GM12875 (cell line): ENCODE results near the gene OCEL1.
"Not testable (repeated sequence)": the region's sequence is repeated elsewhere in the genome, so short reads cannot be mapped to it uniquely, and the experiment has no call there.

Experiments
- H3K4me3 ChIP-seq: one replicate; pipeline ENCODE4 v1.5.1; 2011; ENCODE audit warnings: low read depth, low read length, control low read depth
- TF ChIP-seq, protein P1 (sequence below): IDR thresholded peaks from 2 replicates; pipeline ENCODE4 v1.5.1; 2011; ENCODE audit warnings: low read depth, mild to moderate bottlenecking, control low read depth, inconsistent platforms, low read length, moderate library complexity, borderline replicate concordance; ENCODE audit not compliant: insufficient read depth

OCEL1 gene

GRCh38 chr19:17266589-17266974, 40.6 kb downstream of the OCEL1 start:
- TF ChIP-seq, protein P1, sequence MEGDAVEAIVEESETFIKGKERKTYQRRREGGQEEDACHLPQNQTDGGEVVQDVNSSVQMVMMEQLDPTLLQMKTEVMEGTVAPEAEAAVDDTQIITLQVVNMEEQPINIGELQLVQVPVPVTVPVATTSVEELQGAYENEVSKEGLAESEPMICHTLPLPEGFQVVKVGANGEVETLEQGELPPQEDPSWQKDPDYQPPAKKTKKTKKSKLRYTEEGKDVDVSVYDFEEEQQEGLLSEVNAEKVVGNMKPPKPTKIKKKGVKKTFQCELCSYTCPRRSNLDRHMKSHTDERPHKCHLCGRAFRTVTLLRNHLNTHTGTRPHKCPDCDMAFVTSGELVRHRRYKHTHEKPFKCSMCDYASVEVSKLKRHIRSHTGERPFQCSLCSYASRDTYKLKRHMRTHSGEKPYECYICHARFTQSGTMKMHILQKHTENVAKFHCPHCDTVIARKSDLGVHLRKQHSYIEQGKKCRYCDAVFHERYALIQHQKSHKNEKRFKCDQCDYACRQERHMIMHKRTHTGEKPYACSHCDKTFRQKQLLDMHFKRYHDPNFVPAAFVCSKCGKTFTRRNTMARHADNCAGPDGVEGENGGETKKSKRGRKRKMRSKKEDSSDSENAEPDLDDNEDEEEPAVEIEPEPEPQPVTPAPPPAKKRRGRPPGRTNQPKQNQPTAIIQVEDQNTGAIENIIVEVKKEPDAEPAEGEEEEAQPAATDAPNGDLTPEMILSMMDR, result no peak

GRCh38 chr19:17266975-17267788, 41.2 kb downstream of the OCEL1 start, which contains the start of gene BABAM1:
Gene BABAM1 (plus strand): TSS chr19:17267443. CDS start chr19:17268807, 1,364 bp downstream.
- TF ChIP-seq, protein P1, result no peak
- H3K4me3 ChIP-seq, result peak within 1 kb of the TSS; percentile 71

More at GRCh38 chr19:17266589-17266974, 40.6 kb downstream of the OCEL1 start:
- peak overlapping the region; percentile 24 for H3K4me3 ChIP-seq

- no peak overlapping the region for H3K4me3 ChIP-seq
- TF ChIP-seq, protein P1, result no peak
Measured at GRCh38 chr19:17268754-17269153, 42.7 kb downstream of the OCEL1 start.

GRCh38 chr19:17274892-17275291, 48.9 kb downstream of the OCEL1 start:
- not testable (repeated sequence) for H3K4me3 ChIP-seq

GRCh38 chr19:17275441-17276175, 49.6 kb downstream of the OCEL1 start:
- no peak overlapping the region for H3K4me3 ChIP-seq
- TF ChIP-seq, protein P1, result no peak
